Measurements from ENCODE around the gene ALK. TPM values are rescaled to one million over a fixed set of nuclear protein-coding genes. Genes with fewer than 3 reads are reported as not detected.

The ALK gene
- total RNA-seq, 4 donors from 2014 or later: 0.88 to 1.3 (median 1.3) TPM; not detected in 1

- H3K27ac ChIP-seq: no peak overlapping the region
- no peaks in the 10 kb centered on the region for H3K27me3 ChIP-seq
- no peaks in the 10 kb centered on the region for H3K9me3 ChIP-seq
- H3K36me3 ChIP-seq: no peaks in the 10 kb centered on the region
- TF ChIP-seq, protein P1, sequence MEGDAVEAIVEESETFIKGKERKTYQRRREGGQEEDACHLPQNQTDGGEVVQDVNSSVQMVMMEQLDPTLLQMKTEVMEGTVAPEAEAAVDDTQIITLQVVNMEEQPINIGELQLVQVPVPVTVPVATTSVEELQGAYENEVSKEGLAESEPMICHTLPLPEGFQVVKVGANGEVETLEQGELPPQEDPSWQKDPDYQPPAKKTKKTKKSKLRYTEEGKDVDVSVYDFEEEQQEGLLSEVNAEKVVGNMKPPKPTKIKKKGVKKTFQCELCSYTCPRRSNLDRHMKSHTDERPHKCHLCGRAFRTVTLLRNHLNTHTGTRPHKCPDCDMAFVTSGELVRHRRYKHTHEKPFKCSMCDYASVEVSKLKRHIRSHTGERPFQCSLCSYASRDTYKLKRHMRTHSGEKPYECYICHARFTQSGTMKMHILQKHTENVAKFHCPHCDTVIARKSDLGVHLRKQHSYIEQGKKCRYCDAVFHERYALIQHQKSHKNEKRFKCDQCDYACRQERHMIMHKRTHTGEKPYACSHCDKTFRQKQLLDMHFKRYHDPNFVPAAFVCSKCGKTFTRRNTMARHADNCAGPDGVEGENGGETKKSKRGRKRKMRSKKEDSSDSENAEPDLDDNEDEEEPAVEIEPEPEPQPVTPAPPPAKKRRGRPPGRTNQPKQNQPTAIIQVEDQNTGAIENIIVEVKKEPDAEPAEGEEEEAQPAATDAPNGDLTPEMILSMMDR (IDR thresholded peaks at IDR 0.05): no peak
- TF ChIP-seq POLR2A (IDR thresholded peaks at IDR 0.05): no peak
- H3K4me3 ChIP-seq: no peak overlapping the region
- no peaks in the 10 kb centered on the region for H3K4me1 ChIP-seq
- no peak for DNase-seq
These were observed 402.0 kb downstream of the ALK start for GRCh38 chr2:29519338-29519925.

DNA sequence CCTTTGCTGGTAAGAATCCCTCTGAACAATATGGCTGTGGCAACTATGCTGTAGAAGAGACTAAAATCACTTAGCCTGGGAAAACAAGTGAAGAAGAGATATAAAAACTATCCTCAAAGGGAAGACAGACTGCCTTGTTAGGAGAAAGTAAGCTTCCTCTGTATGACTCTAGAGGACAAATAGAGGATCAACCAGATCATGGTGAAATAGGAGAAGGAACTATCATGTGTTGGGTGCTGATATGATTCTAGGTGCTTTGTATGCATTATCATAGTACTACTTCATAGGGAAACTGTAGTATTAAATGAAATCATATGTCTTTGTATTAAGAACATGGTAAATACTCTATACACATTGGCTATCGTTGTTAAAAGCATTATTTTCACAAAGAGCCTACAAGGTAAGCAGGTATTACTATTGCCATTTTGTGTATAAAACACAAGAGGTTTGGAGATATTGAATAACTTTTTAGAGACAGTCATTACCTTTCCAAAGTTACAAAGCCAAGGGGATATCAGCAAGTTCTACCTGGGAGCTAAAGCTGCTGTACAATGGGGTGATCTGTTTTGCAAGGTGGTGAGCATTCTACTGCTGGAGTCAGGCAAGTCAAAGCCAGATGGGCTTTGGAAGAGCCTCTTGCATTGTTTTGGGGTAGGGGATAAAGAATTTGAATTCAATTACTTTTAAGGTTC is 402.6 kb downstream of the ALK start:
- H3K9me3 ChIP-seq: no peaks in the 10 kb centered on the region
- no peaks in the 10 kb centered on the region for H3K4me1 ChIP-seq
- DNase-seq: no peak
- no peaks in the 10 kb centered on the region for H3K36me3 ChIP-seq
- no peak overlapping the region for H3K4me3 ChIP-seq
- H3K27me3 ChIP-seq: no peaks in the 10 kb centered on the region
- TF ChIP-seq POLR2A (IDR thresholded peaks at IDR 0.05): no peak
- TF ChIP-seq, protein P1 (IDR thresholded peaks at IDR 0.05): no peak
- H3K27ac ChIP-seq: no peak overlapping the region

DNA sequence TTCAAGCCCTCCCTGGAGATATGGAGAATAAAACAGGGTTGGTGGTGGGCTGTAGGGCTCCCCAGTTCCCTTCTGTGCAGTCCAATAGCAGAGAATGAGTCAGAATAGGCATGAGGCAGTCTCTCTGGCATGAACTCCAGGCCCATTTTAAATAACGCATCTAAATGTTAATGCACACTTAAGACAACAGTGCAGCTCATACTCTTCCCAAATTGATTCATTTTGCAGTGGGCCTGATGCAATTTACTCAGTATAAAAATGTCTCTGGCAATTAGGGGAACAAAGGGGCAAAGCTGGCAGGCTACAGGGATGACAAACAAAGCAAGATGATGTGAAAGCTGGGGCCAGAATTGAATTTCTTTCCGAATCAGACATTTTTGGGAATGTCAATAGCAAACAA is 403.4 kb downstream of the ALK start:
- DNase-seq: no peak
- no peak overlapping the region for H3K4me3 ChIP-seq
- TF ChIP-seq, protein P1 (IDR thresholded peaks at IDR 0.05): no peak
- no peak for TF ChIP-seq POLR2A (IDR thresholded peaks at IDR 0.05)
- H3K27me3 ChIP-seq: no peaks in the 10 kb centered on the region
- no peak overlapping the region for H3K27ac ChIP-seq
- no peaks in the 10 kb centered on the region for H3K9me3 ChIP-seq
- H3K36me3 ChIP-seq: no peaks in the 10 kb centered on the region
- no peaks in the 10 kb centered on the region for H3K4me1 ChIP-seq

DNA sequence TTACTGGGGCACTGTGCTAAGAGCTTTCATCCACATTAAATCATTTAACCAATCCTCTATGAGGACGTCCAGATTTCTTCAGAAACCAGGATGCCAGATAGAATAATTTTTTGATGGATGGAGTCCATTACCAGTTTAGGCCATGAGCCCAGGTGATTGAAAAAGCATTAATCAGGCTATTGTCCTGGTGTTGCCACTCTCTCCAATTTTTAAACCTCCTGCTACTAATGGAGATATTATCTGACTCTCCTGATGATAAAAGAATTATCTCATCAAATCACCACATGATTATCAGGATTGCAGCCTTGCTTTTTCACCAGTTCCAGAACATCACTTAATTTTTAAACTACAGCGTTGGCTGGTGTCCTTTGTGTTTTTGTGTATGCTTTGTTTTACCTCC is 404.0 kb downstream of the ALK start:
- no peak overlapping the region for H3K4me3 ChIP-seq
- DNase-seq: no peak
- no peak overlapping the region for H3K27ac ChIP-seq
- H3K36me3 ChIP-seq: no peaks in the 10 kb centered on the region
- no peaks in the 10 kb centered on the region for H3K9me3 ChIP-seq
- no peaks in the 10 kb centered on the region for H3K4me1 ChIP-seq
- no peaks in the 10 kb centered on the region for H3K27me3 ChIP-seq
- TF ChIP-seq POLR2A (IDR thresholded peaks at IDR 0.05): no peak
- TF ChIP-seq, protein P1 (IDR thresholded peaks at IDR 0.05): no peak

DNA sequence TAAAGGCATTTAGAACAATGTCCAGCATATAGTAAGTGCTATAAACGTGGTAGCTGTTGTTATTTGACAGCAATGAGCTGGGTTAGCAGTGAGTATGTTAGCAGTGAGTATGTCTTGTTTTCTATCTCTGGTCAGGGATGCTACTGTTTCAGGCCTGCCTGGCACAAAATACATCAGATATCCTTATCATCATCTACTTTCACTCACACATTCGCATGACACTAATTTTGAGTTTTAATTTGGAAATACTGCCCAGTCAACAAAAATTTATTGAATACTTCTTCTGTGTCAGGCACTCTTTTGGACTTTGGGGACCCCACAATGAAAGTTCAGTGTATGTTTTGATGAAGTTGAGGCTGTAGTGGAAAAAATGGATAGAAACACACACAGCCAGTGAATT is 404.6 kb downstream of the ALK start:
- no peaks in the 10 kb centered on the region for H3K9me3 ChIP-seq
- TF ChIP-seq, protein P1 (IDR thresholded peaks at IDR 0.05): no peak
- no peak for TF ChIP-seq POLR2A (IDR thresholded peaks at IDR 0.05)
- H3K4me3 ChIP-seq: no peak overlapping the region
- no peak overlapping the region for H3K27ac ChIP-seq
- no peak for DNase-seq
- no peaks in the 10 kb centered on the region for H3K36me3 ChIP-seq
- H3K4me1 ChIP-seq: no peaks in the 10 kb centered on the region
- no peaks in the 10 kb centered on the region for H3K27me3 ChIP-seq

All from Peyer's patch (tissue), 4 donors.